Stomach (tissue), 4 donors: ENCODE results near the gene ELMOD1.

Source experiments
- EP300 ChIP-seq: sonication (generic); formaldehyde crosslinking; IDR thresholded peaks from one replicate; pipeline ENCODE4 v1.6.1; 2017; ENCODE audit warnings: antibody characterized with exemption
- TF ChIP-seq, protein P1 (sequence below), 7 experiments: fragments of 450-650 bp in 4 of 7; fragments of 200-600 bp in 3 of 7; sonication (generic) in 3 of 7; IDR thresholded peaks; one replicate each; pipeline ENCODE4 v1.5.1; 2016 to 2019; ENCODE audit warnings: antibody characterized with exemption in 7 of 7, control low read depth in 2 of 7, mild to moderate bottlenecking in 1 of 7

DNA sequence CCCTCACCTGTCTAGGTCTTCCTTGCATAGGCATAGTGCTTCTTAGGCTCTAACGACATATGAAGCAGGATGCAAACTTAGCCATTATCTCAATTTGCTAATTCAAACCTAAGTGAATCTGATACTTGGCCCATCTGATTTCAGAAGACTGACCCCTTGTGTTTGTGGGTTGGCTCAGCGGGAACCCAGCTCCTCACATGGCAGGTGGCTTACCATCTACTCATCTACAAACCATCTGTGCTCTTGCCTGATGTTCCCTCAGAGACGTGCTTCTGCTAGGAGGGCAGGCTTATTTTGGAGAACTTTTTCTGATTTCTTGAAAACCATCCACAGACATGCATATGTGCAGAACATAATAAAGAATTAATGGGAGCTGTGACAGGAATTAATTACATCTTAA is 15.2 kb downstream of the ELMOD1 start:
- TF ChIP-seq EP300 = no peak
- TF ChIP-seq, protein P1, sequence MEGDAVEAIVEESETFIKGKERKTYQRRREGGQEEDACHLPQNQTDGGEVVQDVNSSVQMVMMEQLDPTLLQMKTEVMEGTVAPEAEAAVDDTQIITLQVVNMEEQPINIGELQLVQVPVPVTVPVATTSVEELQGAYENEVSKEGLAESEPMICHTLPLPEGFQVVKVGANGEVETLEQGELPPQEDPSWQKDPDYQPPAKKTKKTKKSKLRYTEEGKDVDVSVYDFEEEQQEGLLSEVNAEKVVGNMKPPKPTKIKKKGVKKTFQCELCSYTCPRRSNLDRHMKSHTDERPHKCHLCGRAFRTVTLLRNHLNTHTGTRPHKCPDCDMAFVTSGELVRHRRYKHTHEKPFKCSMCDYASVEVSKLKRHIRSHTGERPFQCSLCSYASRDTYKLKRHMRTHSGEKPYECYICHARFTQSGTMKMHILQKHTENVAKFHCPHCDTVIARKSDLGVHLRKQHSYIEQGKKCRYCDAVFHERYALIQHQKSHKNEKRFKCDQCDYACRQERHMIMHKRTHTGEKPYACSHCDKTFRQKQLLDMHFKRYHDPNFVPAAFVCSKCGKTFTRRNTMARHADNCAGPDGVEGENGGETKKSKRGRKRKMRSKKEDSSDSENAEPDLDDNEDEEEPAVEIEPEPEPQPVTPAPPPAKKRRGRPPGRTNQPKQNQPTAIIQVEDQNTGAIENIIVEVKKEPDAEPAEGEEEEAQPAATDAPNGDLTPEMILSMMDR (IDR thresholded peaks at IDR 0.05) = no peak
